A549 (cell line): Measurements from ENCODE around the gene AHSP. TPM values are rescaled to one million over a fixed set of nuclear protein-coding genes. Genes with fewer than 3 reads are reported as not detected.

Experiments
- ATAC-seq, 2 experiments: fragments of 200-7000 bp in 1 of 2; fragments of >200 bp in 1 of 2; cut with Nextera tagmentation in 1 of 2; cut with Tn5 transposase in 1 of 2; 3 replicates each; pipeline versions ENCODE4 v1.8.0 to v1.9.1; 2018 to 2020; ENCODE audit warnings: mild to moderate bottlenecking in 1 of 2, moderate library complexity in 1 of 2
- CTCF ChIA-PET: fragments of 300-600 bp; sonication (Branson Sonifier 250); formaldehyde crosslinking; extraction: SDS; loops from one replicate; lab custom pipeline; 2021; ENCODE audit warnings: antibody characterized with exemption, inconsistent platforms; lab: Yijun Ruan, JAX
- POLR2A ChIA-PET: fragments of 350-600 bp; formaldehyde crosslinking; extraction: SDS; loops from one replicate; lab custom pipeline; 2021; ENCODE audit warnings: antibody characterized with exemption, inconsistent platforms; lab: Yijun Ruan, JAX
- DNase-seq, 2 experiments: peaks; one replicate each; pipeline versions ENCODE4 v3.0.0 to v3.0.0-alpha.2; 2011 to 2016; ENCODE audit warnings: low read depth in 1 of 2, low spot score in 1 of 2
- FAIRE-seq: peaks from 2 replicates; lab custom pipeline; 2011; peaks lifted over from hg19 to GRCh38; lab: Jason Lieb, UNC
- H3K27ac ChIP-seq, 2 experiments: fragments of >200 bp; sonication (Bioruptor Twin); formaldehyde crosslinking; 3 replicates each; pipeline ENCODE4 v1.5.1; 2016 to 2017
- H3K4me1 ChIP-seq: fragments of >200 bp; sonication (Bioruptor Twin); formaldehyde crosslinking; 3 replicates; pipeline ENCODE4 v1.6.1; 2016
- H3K4me2 ChIP-seq: fragments of >200 bp; sonication (Bioruptor Twin); formaldehyde crosslinking; 3 replicates; pipeline ENCODE4 v1.6.1; 2016
- H3K4me3 ChIP-seq: fragments of >200 bp; sonication (Bioruptor Twin); formaldehyde crosslinking; 3 replicates; pipeline ENCODE4 v1.5.1; 2016
- H3K9me3 ChIP-seq: fragments of >200 bp; sonication (Bioruptor Twin); formaldehyde crosslinking; 3 replicates; pipeline ENCODE4 v1.6.1; 2016
- CBX2 ChIP-seq: fragments of 200-600 bp; sonication (generic); IDR thresholded peaks from 2 replicates; pipeline ENCODE4 v1.6.1; 2016; ENCODE audit warnings: low read depth, mild to moderate bottlenecking, borderline replicate concordance
- CHD2 ChIP-seq: fragments of 150-350 bp; IDR thresholded peaks from 2 replicates; pipeline ENCODE4 v1.6.1; 2014; ENCODE audit warnings: low read length; ENCODE audit not compliant: partially characterized antibody
- CTCF ChIP-seq: fragments of >200 bp; sonication (Bioruptor Twin); formaldehyde crosslinking; IDR thresholded peaks from 3 replicates; pipeline ENCODE4 v1.5.1; 2016
- ELK1 ChIP-seq: fragments of 150-350 bp; IDR thresholded peaks from 2 replicates; pipeline ENCODE4 v1.6.1; 2014; ENCODE audit warnings: low read depth, mild to moderate bottlenecking, low read length
- FOXS1 ChIP-seq: fragments of 250-450 bp; sonication (Bioruptor Pico); IDR thresholded peaks from 2 replicates; pipeline ENCODE4 v1.5.0; 2020; ENCODE audit warnings: mild to moderate bottlenecking, moderate library complexity
- HEYL ChIP-seq: fragments of 250-450 bp; sonication (Bioruptor Pico); IDR thresholded peaks from 2 replicates; pipeline ENCODE4 v1.8.0; 2021; ENCODE audit warnings: mild to moderate bottlenecking, moderate library complexity
- HOXB13 ChIP-seq: fragments of 250-450 bp; sonication (Bioruptor Pico); IDR thresholded peaks from 2 replicates; pipeline ENCODE4 v1.5.0; 2020; ENCODE audit warnings: low read depth, mild to moderate bottlenecking, moderate library complexity
- HOXB5 ChIP-seq: fragments of 250-450 bp; sonication (Bioruptor Pico); IDR thresholded peaks from 2 replicates; pipeline ENCODE4 v1.5.0; 2020; ENCODE audit warnings: mild to moderate bottlenecking, moderate library complexity
- JUNB ChIP-seq: fragments of >200 bp; sonication (Bioruptor Twin); formaldehyde crosslinking; IDR thresholded peaks from 2 replicates; pipeline ENCODE4 v1.6.1; 2016
- KDM1A ChIP-seq: fragments of 200-600 bp; sonication (generic); IDR thresholded peaks from 2 replicates; pipeline ENCODE4 v1.6.1; 2016; ENCODE audit warnings: low read depth, mild to moderate bottlenecking
- MYC ChIP-seq: IDR thresholded peaks from 2 replicates; pipeline ENCODE4 v1.6.1; 2012; ENCODE audit warnings: mild to moderate bottlenecking, inconsistent platforms, low read length, improper control_type of control experiment, borderline replicate concordance
- NPAS2 ChIP-seq: fragments of 250-450 bp; sonication (Bioruptor Pico); IDR thresholded peaks from 2 replicates; pipeline ENCODE4 v1.8.0; 2022; ENCODE audit warnings: mild to moderate bottlenecking, moderate library complexity, borderline replicate concordance
- PBX3 ChIP-seq: IDR thresholded peaks from 2 replicates; pipeline ENCODE4 v1.6.1; 2012
- POLR2AphosphoS2 ChIP-seq: conservative IDR thresholded peaks from 2 replicates; pipeline ENCODE4 v1.6.1; 2012; ENCODE audit warnings: low read length, improper control_type of control experiment, inconsistent platforms
- RARB ChIP-seq: fragments of 250-450 bp; sonication (Bioruptor Pico); IDR thresholded peaks from 2 replicates; pipeline ENCODE4 v1.8.0; 2021; ENCODE audit warnings: mild to moderate bottlenecking, moderate library complexity
- RCOR1 ChIP-seq: fragments of 150-350 bp; IDR thresholded peaks from 2 replicates; pipeline ENCODE4 v1.6.1; 2014; ENCODE audit warnings: antibody characterized with exemption, low read length, low read depth
- REST ChIP-seq: fragments of 200-600 bp; sonication (generic); IDR thresholded peaks from 2 replicates; pipeline ENCODE4 v1.6.1; 2016; ENCODE audit warnings: antibody characterized with exemption, mild to moderate bottlenecking, moderate library complexity
- RFX5 ChIP-seq: fragments of 450-650 bp; IDR thresholded peaks from 2 replicates; pipeline ENCODE4 v1.7.1; 2014; ENCODE audit warnings: antibody characterized with exemption, mild to moderate bottlenecking, moderate library complexity
- RNF2 ChIP-seq: fragments of 200-600 bp; sonication (generic); IDR thresholded peaks from 2 replicates; pipeline ENCODE4 v1.6.1; 2016; ENCODE audit warnings: low read depth, mild to moderate bottlenecking, antibody characterized with exemption, moderate library complexity, borderline replicate concordance
- SREBF2 ChIP-seq: fragments of 450-650 bp; IDR thresholded peaks from 2 replicates; pipeline ENCODE4 v1.6.1; 2014; ENCODE audit warnings: mild to moderate bottlenecking, moderate library complexity
- ZNF302 ChIP-seq: fragments of 250-450 bp; sonication (Bioruptor Pico); IDR thresholded peaks from 2 replicates; pipeline ENCODE4 v1.9.0; 2021; ENCODE audit warnings: inconsistent platforms, mild to moderate bottlenecking, moderate library complexity
- WGBS: methylation state at CpG from one replicate; pipeline ENCODE4 v1.1.6; 2017; ENCODE audit errors: missing lambda C conversion rate; 5-methylcytosine and 5-hydroxymethylcytosine counted together
- polyA plus RNA-seq, 4 experiments: library from polyadenylated mRNA; depleted of rRNA in 3 of 4; stranded (reverse); fragments of >200 nt; fragmentation: RNase III in 1 of 4; extraction: RNeasy Plus Mini Kit Qiagen cat#74134 plus additional on column Dnase treatment in 1 of 4; gene quantifications; 2 replicates in 3 of 4; 3 replicates in 1 of 4; pipeline ENCODE4 v1.2.3, GENCODE V29; 2011 to 2017

Gene AHSP
- polyA plus RNA-seq, 2 of the 4 experiments (the other 2 are of a cell fraction), result not detected

GRCh38 chr16:31493506-31494125, 34.1 kb upstream of the AHSP start:
- 92% methylated on average over 18 of the region's 18 CpGs for WGBS
- no peaks in the 10 kb centered on the region for H3K4me1 ChIP-seq
- no peak overlapping the region for H3K27ac ChIP-seq
- CTCF ChIA-PET, result interaction anchor here (1.4 kb wide), 2 partner anchors 10 to 13 kb away, joined by 3 to 6 read pairs; no protein-coding TSS in a partner anchor
- no peaks in the 10 kb centered on the region for H3K9me3 ChIP-seq
- TF ChIP-seq RNF2 (no peak), ELK1 (no peak), KDM1A (no peak), MYC (no peak), NPAS2 (CRISPR knock-in tag) (no peak), CHD2 (no peak), HOXB5 (CRISPR knock-in tag) (no peak)
- DNase-seq, result no peak
- H3K4me3 ChIP-seq, result no peak overlapping the region
- H3K4me2 ChIP-seq, result no peak overlapping the region
- no peak for ATAC-seq
- POLR2A ChIA-PET, result interaction anchor here (0.7 kb wide), 1 partner anchor 34 kb away, joined by 3 read pairs; the partner anchor contains the start of gene ARMC5
- FAIRE-seq, result no peak

- TF ChIP-seq REST (no peak), RARB (CRISPR knock-in tag) (no peak), RCOR1 (no peak), KDM1A (no peak), FOXS1 (CRISPR knock-in tag) (no peak), HOXB13 (CRISPR knock-in tag) (no peak), JUNB (no peak), ZNF302 (CRISPR knock-in tag) (no peak)
- FAIRE-seq (no peak), ATAC-seq (no peak), DNase-seq (no peak)
- CTCF ChIA-PET, result interaction anchor here (2.0 kb wide), 1 partner anchor 36 kb away, joined by 6 read pairs; no protein-coding TSS in a partner anchor
- WGBS, result 93% methylated on average over 10 of the region's 10 CpGs
- H3K9me3 ChIP-seq, result no peaks in the 10 kb centered on the region
- no peaks in the 10 kb centered on the region for H3K4me1 ChIP-seq
- POLR2A ChIA-PET, result interaction anchor here (1.0 to 2.3 kb wide), 2 partner anchors 9 to 12 kb away, joined by 4 to 10 read pairs; partner anchors contain the start of gene RUSF1
- H3K4me3 ChIP-seq, result no peak overlapping the region
- no peak overlapping the region for H3K27ac ChIP-seq
- H3K4me2 ChIP-seq, result no peak overlapping the region
Observed at GRCh38 chr16:31496670-31497069, 31.0 kb upstream of the AHSP start.

GRCh38 chr16:31498493-31498892, 29.2 kb upstream of the AHSP start:
- DNase-seq (no peak), FAIRE-seq (no peak), ATAC-seq (no peak)
- ChIA-PET CTCF (interaction anchor here (1.2 to 1.4 kb wide), 2 partner anchors 11 to 370 kb away, joined by 4 read pairs; no protein-coding TSS in a partner anchor), POLR2A (interaction anchor here (0.9 kb wide), 1 partner anchor 9 kb away, joined by 3 read pairs; the partner anchor contains the start of gene RUSF1)
- no peak overlapping the region for H3K4me3 ChIP-seq
- WGBS, result 84% methylated on average over 8 of the region's 8 CpGs
- no peak overlapping the region for H3K4me2 ChIP-seq
- no peaks in the 10 kb centered on the region for H3K9me3 ChIP-seq
- H3K27ac ChIP-seq, result no peak overlapping the region
- H3K4me1 ChIP-seq, result no peaks in the 10 kb centered on the region
- TF ChIP-seq ZNF302 (CRISPR knock-in tag) (no peak), CTCF (no peak), CBX2 (no peak), HEYL (CRISPR knock-in tag) (no peak), RFX5 (no peak), POLR2AphosphoS2 (no peak), SREBF2 (no peak), PBX3 (no peak)
